Erythroblast (primary cell): Measurements from ENCODE around the gene EIF4G3.

ENCODE experiments used
- GATA1 ChIP-seq: IDR thresholded peaks from 2 replicates; pipeline ENCODE4 v1.6.1; 2011; ENCODE audit warnings: low read depth, mild to moderate bottlenecking, control low read depth, low read length, moderate library complexity
- POLR2A ChIP-seq: IDR thresholded peaks from 2 replicates; pipeline ENCODE4 v1.6.1; 2011; ENCODE audit warnings: mild to moderate bottlenecking, low read length

GRCh38 chr1:20882837-20883236, 293.9 kb downstream of the EIF4G3 start:
- TF ChIP-seq POLR2A (no peak), GATA1 (no peak)
